Astrocyte of the cerebellum (primary cell): ENCODE results near the gene RASGRP3.

Source experiments
- DNase-seq: peaks from one replicate; pipeline ENCODE4 v3.0.0-alpha.2; 2011; ENCODE audit warnings: low read depth
- H3K4me3 ChIP-seq: 2 replicates; pipeline ENCODE4 v1.5.1; 2011; ENCODE audit warnings: mild to moderate bottlenecking, low read depth, low read length, moderate library complexity
- in situ Hi-C: cut with HindIII; loops from 2 replicates; pipeline ENCODE4 v1.10.0; 2017; ENCODE audit warnings: low sequenced_read_pairs
- TF ChIP-seq, protein P1 (sequence below): IDR thresholded peaks from 2 replicates; pipeline ENCODE4 v1.5.1; 2012; ENCODE audit warnings: low read length, low read depth, moderate library complexity, mild to moderate bottlenecking; ENCODE audit errors: missing control alignments

The RASGRP3 gene

DNA sequence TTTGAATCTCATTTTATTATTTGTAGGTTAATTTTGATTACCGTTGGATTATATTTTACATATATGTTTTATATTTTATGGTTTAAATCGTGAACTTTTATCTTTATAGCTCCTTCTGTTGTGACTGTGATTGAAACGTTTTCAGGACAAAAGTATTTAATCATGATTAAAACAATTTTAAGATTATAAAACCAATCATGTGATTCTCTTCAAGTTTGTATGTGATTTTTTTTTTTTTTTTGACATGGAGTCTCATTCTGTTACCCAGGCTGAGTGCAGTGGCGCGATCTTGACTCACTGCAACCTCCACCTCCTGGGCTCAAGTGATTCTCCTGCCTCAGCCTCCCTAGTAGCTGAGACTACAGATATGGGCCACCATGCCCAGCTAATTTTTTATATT is 7.2 kb upstream of the RASGRP3 start:
- TF ChIP-seq, protein P1, sequence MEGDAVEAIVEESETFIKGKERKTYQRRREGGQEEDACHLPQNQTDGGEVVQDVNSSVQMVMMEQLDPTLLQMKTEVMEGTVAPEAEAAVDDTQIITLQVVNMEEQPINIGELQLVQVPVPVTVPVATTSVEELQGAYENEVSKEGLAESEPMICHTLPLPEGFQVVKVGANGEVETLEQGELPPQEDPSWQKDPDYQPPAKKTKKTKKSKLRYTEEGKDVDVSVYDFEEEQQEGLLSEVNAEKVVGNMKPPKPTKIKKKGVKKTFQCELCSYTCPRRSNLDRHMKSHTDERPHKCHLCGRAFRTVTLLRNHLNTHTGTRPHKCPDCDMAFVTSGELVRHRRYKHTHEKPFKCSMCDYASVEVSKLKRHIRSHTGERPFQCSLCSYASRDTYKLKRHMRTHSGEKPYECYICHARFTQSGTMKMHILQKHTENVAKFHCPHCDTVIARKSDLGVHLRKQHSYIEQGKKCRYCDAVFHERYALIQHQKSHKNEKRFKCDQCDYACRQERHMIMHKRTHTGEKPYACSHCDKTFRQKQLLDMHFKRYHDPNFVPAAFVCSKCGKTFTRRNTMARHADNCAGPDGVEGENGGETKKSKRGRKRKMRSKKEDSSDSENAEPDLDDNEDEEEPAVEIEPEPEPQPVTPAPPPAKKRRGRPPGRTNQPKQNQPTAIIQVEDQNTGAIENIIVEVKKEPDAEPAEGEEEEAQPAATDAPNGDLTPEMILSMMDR, result no peak
- in situ Hi-C loops, result loop anchor here (5.0 kb wide), 1 partner anchor 57 kb away; no protein-coding TSS in a partner anchor
- H3K4me3 ChIP-seq, result no peak overlapping the region
- DNase-seq, result no peak

- in situ Hi-C loops, result no loop called here
- TF ChIP-seq, protein P1, result peak; percentile 90
- peak overlapping the region; percentile 48 for H3K4me3 ChIP-seq
- DNase-seq, result peak; percentile 77
Measured at GRCh38 chr2:33475224-33476130, 972 bp upstream of the RASGRP3 start.

DNA sequence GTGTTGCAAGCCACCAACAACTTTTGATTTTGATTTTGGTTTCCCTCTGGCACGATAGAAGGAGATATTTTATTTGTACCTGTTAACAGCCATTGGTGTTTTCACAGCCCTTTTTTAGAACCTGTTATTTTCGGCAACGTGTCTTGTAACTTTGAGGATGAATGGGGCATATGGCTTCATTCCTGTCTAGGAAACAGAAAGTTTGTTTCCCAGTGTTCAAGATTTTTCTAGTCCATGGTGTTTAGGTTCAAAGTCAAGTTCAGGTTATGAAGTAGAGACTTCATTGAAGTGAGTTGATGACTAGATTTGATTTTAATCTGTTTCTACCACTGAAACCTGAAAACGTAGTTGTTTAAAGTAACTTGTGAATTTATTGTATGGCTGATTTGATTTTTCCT is 343 bp downstream of the RASGRP3 start:
- H3K4me3 ChIP-seq, result peak overlapping the region; percentile 48
- TF ChIP-seq, protein P1, result no peak
- DNase-seq, result no peak
- in situ Hi-C loops, result no loop called here

- in situ Hi-C loops, result no loop called here
- H3K4me3 ChIP-seq, result no peak overlapping the region
- no peak for DNase-seq
- TF ChIP-seq, protein P1, result no peak
Measured at GRCh38 chr2:33477473-33478468, 1.3 kb downstream of the RASGRP3 start.

- DNase-seq, result no peak
- in situ Hi-C loops, result no loop called here
- no peak overlapping the region for H3K4me3 ChIP-seq
- TF ChIP-seq, protein P1, result no peak
Measured at GRCh38 chr2:33478968-33479731, 2.7 kb downstream of the RASGRP3 start.
